Stimulated activated naive CD8-positive, alpha-beta T cell treated with anti-CD3 and anti-CD28 coated beads, Interleukin-15, Interleukin-2, amounts not matched to agents 100 U/mL and 50 U/mL, for 24 hours (primary cell): Measurements from ENCODE around the gene AZU1.
"Not testable (repeated sequence)": the region's sequence is repeated elsewhere in the genome, so short reads cannot be mapped to it uniquely, and the experiment has no call there.

Experiments used
- ATAC-seq: fragments of 150-1000 bp; cut with Tn5 transposase; one replicate; pipeline ENCODE4 v1.10.0; 2021
- DNase-seq: peaks from one replicate; pipeline ENCODE4 v3.0.0; 2021

The AZU1 gene

DNA sequence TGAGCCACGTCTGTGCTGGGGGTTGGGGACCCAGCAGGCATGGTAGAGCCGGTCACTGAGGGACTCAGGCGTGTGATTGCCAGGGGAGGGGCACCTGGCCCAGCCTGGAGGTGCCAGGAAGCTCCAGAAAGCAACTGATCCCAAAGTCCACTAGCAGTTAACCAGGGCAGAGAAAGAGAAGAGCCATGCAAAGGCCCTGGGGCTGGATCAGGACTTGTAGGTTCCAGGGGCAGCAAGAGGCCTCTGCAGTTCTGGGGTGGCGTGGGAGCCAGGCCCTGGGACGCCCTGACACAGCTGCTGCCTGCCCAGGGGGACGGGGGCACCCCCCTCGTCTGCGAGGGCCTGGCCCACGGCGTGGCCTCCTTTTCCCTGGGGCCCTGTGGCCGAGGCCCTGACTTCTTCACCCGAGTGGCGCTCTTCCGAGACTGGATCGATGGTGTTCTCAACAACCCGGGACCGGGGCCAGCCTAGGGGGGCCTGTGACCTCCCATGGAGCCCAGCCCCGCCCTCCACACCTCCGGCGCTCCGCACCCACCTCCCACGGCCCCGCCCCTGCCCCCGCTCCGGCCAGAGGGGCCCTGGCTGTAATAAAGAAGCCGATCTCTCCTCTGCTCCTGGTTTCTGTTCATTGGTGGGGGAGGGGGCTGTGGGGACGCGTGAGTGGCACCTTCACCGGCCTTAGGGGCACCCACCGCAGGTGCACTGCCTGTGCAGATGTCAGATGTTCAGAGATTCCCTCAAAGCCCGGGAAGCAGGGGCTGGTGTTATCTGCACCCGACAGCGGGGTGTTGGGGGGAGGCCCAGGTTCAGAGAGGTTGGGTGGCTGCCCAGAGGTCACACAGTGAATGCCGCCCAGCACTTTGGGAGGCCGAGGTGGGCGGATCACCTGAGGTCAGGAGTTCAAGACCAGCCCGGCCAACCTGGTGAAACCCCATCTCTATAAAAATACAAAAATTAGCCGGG, 4.1 kb downstream of the AZU1 start:
- ATAC-seq (no peak), DNase-seq (no peak)

DNA sequence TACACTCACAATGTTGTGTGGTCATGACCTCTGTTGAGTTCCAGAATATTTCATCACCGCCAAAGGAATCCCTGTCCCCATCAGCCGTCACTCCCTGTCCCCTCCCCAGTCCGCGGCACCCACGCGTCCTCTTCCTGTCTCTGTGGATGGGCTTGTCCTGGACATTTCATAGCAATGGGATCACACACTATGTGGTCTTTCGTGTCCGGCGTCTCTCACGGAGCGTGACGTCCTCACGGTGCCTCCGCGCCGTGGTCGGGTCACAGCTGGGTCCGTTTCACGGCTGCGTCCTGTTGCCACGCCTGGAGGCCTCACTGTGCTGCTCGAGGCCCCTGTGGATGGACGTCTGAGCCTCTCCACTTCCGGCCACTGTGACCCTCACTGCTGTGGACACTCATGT, 6.6 kb downstream of the AZU1 start:
- no peak for ATAC-seq
- no peak for DNase-seq

GRCh38 chr19:835210-835810, 7.7 kb downstream of the AZU1 start:
- DNase-seq, result no peak
- ATAC-seq, result no peak

GRCh38 chr19:840519-841206, 13.0 kb downstream of the AZU1 start, which contains the start of gene PRTN3:
TSS of gene PRTN3 (plus strand) at chr19:840999. CDS start at chr19:841009, 10 bp downstream.
- DNase-seq, result no peak

GRCh38 chr19:842802-843179, 15.2 kb downstream of the AZU1 start:
- DNase-seq, ATAC-seq: not testable (repeated sequence)

More at GRCh38 chr19:840519-841206, 13.0 kb downstream of the AZU1 start, which contains the start of gene PRTN3:
- ATAC-seq, result no peak

- DNase-seq (no peak), ATAC-seq (no peak)
These were observed 15.7 kb downstream of the AZU1 start for GRCh38 chr19:843180-843835.

GRCh38 chr19:843836-844545, 16.4 kb downstream of the AZU1 start:
- ATAC-seq (no peak), DNase-seq (no peak)

DNA sequence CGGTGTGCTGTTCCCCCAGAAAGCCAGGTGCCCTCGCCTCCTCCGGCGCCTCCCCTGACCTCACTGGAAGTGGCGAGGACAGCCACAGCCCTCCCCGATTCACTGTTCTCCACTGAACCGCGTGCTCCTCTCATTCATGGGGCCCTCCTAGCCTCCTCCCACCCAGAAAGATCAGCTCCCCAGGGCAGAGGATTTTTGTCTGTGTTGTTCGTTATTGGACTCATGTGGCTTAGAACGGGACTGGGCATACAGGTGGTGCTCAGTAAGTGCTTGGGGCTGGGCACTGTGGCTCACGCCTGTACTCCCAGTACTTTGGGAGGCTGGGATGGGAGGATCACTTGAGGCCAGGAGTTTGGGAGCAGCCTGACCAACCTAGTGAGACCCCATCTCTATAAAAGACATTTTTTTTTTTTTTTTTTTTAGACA, 16.9 kb downstream of the AZU1 start:
- DNase-seq, result no peak
- no peak for ATAC-seq

GRCh38 chr19:845707-846521, 18.3 kb downstream of the AZU1 start:
- ATAC-seq (no peak), DNase-seq (no peak)

DNA sequence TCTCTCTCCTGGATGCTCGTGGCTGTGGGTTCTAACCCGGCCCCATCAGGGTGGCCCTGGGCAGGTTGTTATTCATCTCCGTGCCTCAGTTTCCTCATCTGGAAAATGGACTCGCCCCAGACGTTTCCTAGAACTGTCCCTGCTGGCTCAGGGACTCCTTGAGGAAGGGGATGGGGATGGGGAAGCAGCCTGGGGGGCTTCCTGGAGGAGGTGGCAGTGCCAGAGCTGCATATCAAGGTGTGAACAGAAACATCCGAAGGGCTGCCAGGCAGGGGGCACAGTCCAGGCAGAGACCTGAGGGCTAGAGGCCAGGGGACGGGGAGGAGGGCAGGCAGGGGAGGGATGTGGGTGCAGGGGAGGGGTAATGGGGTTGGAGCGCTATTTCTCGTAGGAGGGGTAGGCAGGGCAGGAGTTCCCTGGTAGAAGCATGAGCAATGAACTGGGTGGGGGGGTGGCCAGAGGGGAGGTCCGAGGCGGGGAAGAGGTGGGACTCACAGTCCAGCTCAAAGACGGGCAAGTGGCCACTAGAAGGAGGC, 20.8 kb downstream of the AZU1 start:
- ATAC-seq (no peak), DNase-seq (no peak)

DNA sequence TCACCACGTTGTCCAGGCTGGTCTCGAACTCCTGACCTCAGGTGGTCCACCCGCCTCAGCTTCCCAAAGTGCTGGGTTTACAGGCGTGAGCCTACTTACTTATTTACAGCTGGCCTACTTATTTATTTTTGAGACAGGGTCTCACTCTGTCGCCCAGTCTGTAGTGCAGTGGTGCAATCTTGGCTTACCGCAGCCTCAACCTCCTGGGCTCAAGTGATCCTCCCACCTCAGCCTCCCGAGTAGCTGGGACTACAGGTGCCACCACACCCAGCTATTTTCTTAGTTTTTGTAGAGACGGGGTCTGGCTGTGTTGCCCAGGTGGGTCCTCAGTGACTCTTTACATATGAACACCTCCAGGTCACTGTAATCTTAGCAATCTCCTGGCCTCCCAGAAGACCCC, 21.6 kb downstream of the AZU1 start:
- ATAC-seq, DNase-seq: not testable (repeated sequence)

- no peak for ATAC-seq
- DNase-seq, result no peak
These were observed 22.8 kb downstream of the AZU1 start for GRCh38 chr19:850221-850978.

DNA sequence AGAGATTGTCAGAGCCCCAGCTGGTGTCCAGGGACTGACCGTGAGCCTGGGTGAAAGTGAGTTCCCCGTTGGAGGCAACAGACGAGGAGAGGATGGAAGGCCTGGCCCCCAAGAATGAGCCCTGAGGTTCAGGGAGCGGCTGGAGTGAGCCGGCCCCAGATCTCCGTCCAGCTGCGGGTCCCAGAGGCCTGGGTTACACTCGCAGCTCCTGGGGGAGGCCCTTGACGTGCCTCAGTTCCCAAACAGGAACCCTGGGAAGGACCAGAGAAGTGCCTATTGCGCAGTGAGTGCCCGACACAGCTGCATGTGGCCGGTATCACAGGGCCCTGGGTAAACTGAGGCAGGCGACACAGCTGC, 23.3 kb downstream of the AZU1 start:
- ATAC-seq, result no peak

GRCh38 chr19:852136-853013, 24.7 kb downstream of the AZU1 start, which contains the start of gene ELANE:
TSS of gene ELANE (plus strand) at chr19:852303. CDS start at chr19:852329, 26 bp downstream.
- no peak for ATAC-seq
- no peak for DNase-seq

More for the DNA sequence above, 23.3 kb downstream of the AZU1 start:
- no peak for DNase-seq

- no peak for ATAC-seq
- no peak for DNase-seq
These were observed 25.5 kb downstream of the AZU1 start for GRCh38 chr19:853014-853585.

DNA sequence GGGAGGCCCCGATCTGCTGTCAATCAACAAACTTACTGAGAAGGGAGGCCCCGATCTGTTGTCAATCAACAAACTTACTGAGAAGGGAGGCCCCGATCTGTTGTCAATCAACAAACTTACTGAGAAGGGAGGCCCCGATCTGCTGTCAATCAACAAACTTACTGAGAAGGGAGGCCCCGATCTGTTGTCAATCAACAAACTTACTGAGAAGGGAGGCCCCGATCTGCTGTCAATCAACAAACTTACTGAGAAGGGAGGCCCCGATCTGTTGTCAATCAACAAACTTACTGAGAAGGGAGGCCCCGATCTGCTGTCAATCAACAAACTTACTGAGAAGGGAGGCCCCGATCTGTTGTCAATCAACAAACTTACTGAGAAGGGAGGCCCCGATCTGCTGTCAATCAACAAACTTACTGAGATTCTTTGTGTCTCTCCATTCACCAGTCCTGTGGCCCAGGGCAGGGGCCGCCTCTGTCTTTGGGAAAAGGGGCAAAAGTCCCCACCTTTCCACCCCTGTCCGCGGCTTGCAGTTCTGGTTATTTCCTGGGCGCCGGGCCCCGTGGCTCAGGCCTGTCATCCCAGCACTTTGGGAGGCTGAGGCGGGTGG, 26.1 kb downstream of the AZU1 start:
- not testable (repeated sequence) for DNase-seq, ATAC-seq

- ATAC-seq, result no peak
- DNase-seq, result no peak
These were observed 26.9 kb downstream of the AZU1 start for GRCh38 chr19:854549-854948.

DNA sequence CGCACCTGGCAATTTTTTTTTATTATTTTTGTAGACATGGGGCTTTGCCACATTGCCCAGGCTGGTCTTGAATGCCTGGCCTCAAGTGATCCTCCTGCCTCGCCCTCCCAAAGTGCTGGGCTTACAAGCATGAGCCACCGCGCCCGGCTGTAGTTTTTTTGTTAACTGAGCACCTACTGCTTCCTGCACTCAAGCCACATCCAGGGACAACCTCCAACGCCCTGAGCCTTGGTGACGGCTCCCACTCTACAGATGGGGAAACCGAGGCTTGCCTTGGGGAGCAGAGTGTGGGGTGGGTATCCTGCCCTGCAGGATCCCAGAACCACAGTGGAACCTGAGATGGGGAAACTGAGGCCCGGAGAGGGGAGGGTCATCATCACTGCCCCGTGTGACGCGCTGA, 27.5 kb downstream of the AZU1 start:
- ATAC-seq, result no peak
- no peak for DNase-seq
